ENCODE data around the gene PRDX3. TPM values are rescaled to one million over a fixed set of nuclear protein-coding genes. Genes with fewer than 3 reads are reported as not detected.
A peak's percentile ranks its signal among the peaks of the same experiment; 100 is the strongest.
"Not testable (repeated sequence)": the region's sequence is repeated elsewhere in the genome, so short reads cannot be mapped to it uniquely, and the experiment has no call there.

Gene PRDX3
- total and polyA plus RNA-seq, 7 experiments from 2014 or later: 11.7 to 120 (median 36.7) TPM

GRCh38 chr10:119190954-119191785 is 12.6 kb upstream of the PRDX3 start:
- Histone ChIP-seq H3K27ac (ENCODE audit: low read depth, low read length) (no peak overlapping the region), H3K36me3 (ENCODE audit: control insufficient read depth in 2 of 3, insufficient read depth in 3 of 3, low read length in 3 of 3) (no peaks in the 10 kb centered on the region), H3K9me3 (ENCODE audit: control insufficient read depth in 2 of 3, low read length in 3 of 3) (no peaks in the 10 kb centered on the region), H3K4me3 (ENCODE audit: low read length) (no peak overlapping the region), H3K4me1 (ENCODE audit: control insufficient read depth in 2 of 2, insufficient read depth in 2 of 2, low read length in 2 of 2) (peaks cover 4 to 6% of the 10 kb centered on the region in 2 donors), H3K27me3 (ENCODE audit: control insufficient read depth in 2 of 2, insufficient read depth in 2 of 2, low read length in 2 of 2) (no peaks in the 10 kb centered on the region)
- intact Hi-C loops (cut with micrococcal nuclease): loop anchor here in 1 of 2 donors (1.0 kb wide), 1 partner anchor 12 kb away; no protein-coding TSS in a partner anchor
- ChIA-PET CTCF (interaction anchor here (3.1 kb wide), 1 partner anchor 8 kb away, joined by 22 read pairs; no protein-coding TSS in a partner anchor), POLR2A (interaction anchor here (0.6 kb wide), 1 partner anchor 52 kb away, joined by 3 read pairs; no protein-coding TSS in a partner anchor)
- Mint-ChIP-seq H3K27me3 (no peaks in the 10 kb centered on the region), H3K4me1 (peaks cover 9 to 44% (median 12%) of the 10 kb centered on the region in 7 donors), H3K9me3 (peaks cover 0 to 2% (median 0%) of the 10 kb centered on the region in 11 donors), H3K36me3 (no peaks in the 10 kb centered on the region), H3K27ac (peak overlapping the region in 1 of 9 donors; percentile 60), H3K4me3 (no peak overlapping the region)
- no peak for ATAC-seq
- DNase-seq: no peak

- Histone ChIP-seq H3K27me3 (ENCODE audit: control insufficient read depth in 2 of 2, insufficient read depth in 2 of 2, low read length in 2 of 2) (no peaks in the 10 kb centered on the region), H3K9me3 (ENCODE audit: control insufficient read depth in 2 of 3, low read length in 3 of 3) (no peaks in the 10 kb centered on the region), H3K27ac (ENCODE audit: low read depth, low read length) (no peak overlapping the region), H3K4me3 (ENCODE audit: low read length) (no peak overlapping the region), H3K4me1 (ENCODE audit: control insufficient read depth in 2 of 2, insufficient read depth in 2 of 2, low read length in 2 of 2) (peaks cover 4 to 6% of the 10 kb centered on the region in 2 donors), H3K36me3 (ENCODE audit: control insufficient read depth in 2 of 3, insufficient read depth in 3 of 3, low read length in 3 of 3) (no peaks in the 10 kb centered on the region)
- ATAC-seq (no peak), DNase-seq (no peak)
- H3K4me1 Mint-ChIP-seq: peaks cover 9 to 41% (median 12%) of the 10 kb centered on the region in 7 donors
- H3K36me3 Mint-ChIP-seq: no peaks in the 10 kb centered on the region
- H3K27ac Mint-ChIP-seq: peak overlapping the region in 2 of 9 donors; percentile 12 to 67
- peak overlapping the region in 2 of 10 donors; percentile 30 to 31 for H3K4me3 Mint-ChIP-seq
- ChIA-PET CTCF (interaction anchor here (0.9 to 3.1 kb wide), 3 partner anchors 9 to 289 kb away, joined by 3 to 22 read pairs (median 4); no protein-coding TSS in a partner anchor), POLR2A (interaction anchor here (0.6 to 1.4 kb wide), 3 partner anchors 11 to 25 kb away, joined by 3 to 4 read pairs (median 4); partner anchors contain the start of gene SFXN4)
- peaks cover 0 to 2% (median 0%) of the 10 kb centered on the region in 11 donors for H3K9me3 Mint-ChIP-seq
- intact Hi-C loops (cut with micrococcal nuclease): loop anchor here in 1 of 2 donors (1.0 kb wide), 1 partner anchor 11 kb away; no protein-coding TSS in a partner anchor
- H3K27me3 Mint-ChIP-seq: no peaks in the 10 kb centered on the region
Observed at GRCh38 chr10:119190353-119190752, 11.7 kb upstream of the PRDX3 start.

GRCh38 chr10:119189811-119190282 is 11.2 kb upstream of the PRDX3 start:
- peaks cover 4 to 6% of the 10 kb centered on the region in 2 donors for H3K4me1 ChIP-seq (ENCODE audit: control insufficient read depth in 2 of 2, insufficient read depth in 2 of 2, low read length in 2 of 2)
- no peaks in the 10 kb centered on the region for H3K27me3 Mint-ChIP-seq
- POLR2A ChIA-PET: interaction anchor here (0.6 to 1.4 kb wide), 5 partner anchors 9 to 25 kb away, joined by 3 to 4 read pairs (median 4); partner anchors contain the start of gene SFXN4
- H3K4me3 Mint-ChIP-seq: peak overlapping the region in 1 of 10 donors; percentile 30
- H3K36me3 ChIP-seq (ENCODE audit: control insufficient read depth in 2 of 3, insufficient read depth in 3 of 3, low read length in 3 of 3): no peaks in the 10 kb centered on the region
- H3K36me3 Mint-ChIP-seq: no peaks in the 10 kb centered on the region
- CTCF ChIA-PET: interaction anchor here (0.5 to 3.1 kb wide), 4 partner anchors 9 to 289 kb away, joined by 3 to 22 read pairs (median 4); no protein-coding TSS in a partner anchor
- peaks cover 9 to 37% (median 12%) of the 10 kb centered on the region in 7 donors for H3K4me1 Mint-ChIP-seq
- no peaks in the 10 kb centered on the region for H3K9me3 ChIP-seq (ENCODE audit: control insufficient read depth in 2 of 3, low read length in 3 of 3)
- no peaks in the 10 kb centered on the region for H3K27me3 ChIP-seq (ENCODE audit: control insufficient read depth in 2 of 2, insufficient read depth in 2 of 2, low read length in 2 of 2)
- ATAC-seq (peak; percentile 46), DNase-seq (no peak)
- H3K27ac Mint-ChIP-seq: peak overlapping the region in 1 of 9 donors; percentile 12
- H3K27ac ChIP-seq (ENCODE audit: low read depth, low read length): no peak overlapping the region
- intact Hi-C loops (cut with micrococcal nuclease): loop anchor here in 1 of 2 donors (1.0 kb wide), 1 partner anchor 11 kb away; no protein-coding TSS in a partner anchor
- no peak overlapping the region for H3K4me3 ChIP-seq (ENCODE audit: low read length)
- H3K9me3 Mint-ChIP-seq: peaks cover 0 to 2% (median 0%) of the 10 kb centered on the region in 11 donors

GRCh38 chr10:119183664-119184412 is 5.2 kb upstream of the PRDX3 start:
- H3K36me3 Mint-ChIP-seq: peaks cover 0 to 2% (median 0%) of the 10 kb centered on the region in 5 donors
- intact Hi-C loops (cut with micrococcal nuclease): no loop called here
- no peaks in the 10 kb centered on the region for H3K27me3 ChIP-seq (ENCODE audit: control insufficient read depth in 2 of 2, insufficient read depth in 2 of 2, low read length in 2 of 2)
- ATAC-seq (no peak), DNase-seq (no peak)
- no peak overlapping the region for H3K4me3 ChIP-seq (ENCODE audit: low read length)
- H3K4me1 Mint-ChIP-seq: peaks cover 0 to 17% (median 7%) of the 10 kb centered on the region in 7 donors
- CTCF ChIA-PET: no interaction called here
- peaks cover 0 to 7% of the 10 kb centered on the region in 2 donors for H3K4me1 ChIP-seq (ENCODE audit: control insufficient read depth in 2 of 2, insufficient read depth in 2 of 2, low read length in 2 of 2)
- no peak overlapping the region for H3K27ac ChIP-seq (ENCODE audit: low read depth, low read length)
- H3K27ac Mint-ChIP-seq: peak overlapping the region in 1 of 9 donors; percentile 63
- H3K27me3 Mint-ChIP-seq: no peaks in the 10 kb centered on the region
- H3K36me3 ChIP-seq (ENCODE audit: control insufficient read depth in 2 of 3, insufficient read depth in 3 of 3, low read length in 3 of 3): no peaks in the 10 kb centered on the region
- no peaks in the 10 kb centered on the region for H3K9me3 ChIP-seq (ENCODE audit: control insufficient read depth in 2 of 3, low read length in 3 of 3)
- H3K4me3 Mint-ChIP-seq: no peak overlapping the region
- H3K9me3 Mint-ChIP-seq: no peaks in the 10 kb centered on the region
- POLR2A ChIA-PET: interaction anchor here (0.6 kb wide), 1 partner anchor 342 kb away, joined by 3 read pairs; no protein-coding TSS in a partner anchor

- DNase-seq; H3K27ac ChIP-seq (ENCODE audit: low read depth, low read length); ATAC-seq; H3K27me3 Mint-ChIP-seq; H3K9me3 Mint-ChIP-seq; H3K27ac Mint-ChIP-seq; H3K4me3 ChIP-seq (ENCODE audit: low read length); H3K4me3 Mint-ChIP-seq; intact Hi-C loops (cut with micrococcal nuclease); H3K27me3 ChIP-seq (ENCODE audit: control insufficient read depth in 2 of 2, insufficient read depth in 2 of 2, low read length in 2 of 2); H3K9me3 ChIP-seq (ENCODE audit: control insufficient read depth in 2 of 3, low read length in 3 of 3): not testable (repeated sequence)
- Mint-ChIP-seq H3K4me1 (peaks cover 6 to 39% (median 30%) of the 10 kb centered on the region in 7 donors), H3K36me3 (peaks cover 0 to 10% (median 0%) of the 10 kb centered on the region in 5 donors)
- CTCF ChIA-PET: interaction anchor here (1.4 kb wide), 1 partner anchor 18 kb away, joined by 9 read pairs; no protein-coding TSS in a partner anchor
- H3K36me3 ChIP-seq (ENCODE audit: control insufficient read depth in 2 of 3, insufficient read depth in 3 of 3, low read length in 3 of 3): peaks cover 0 to 13% (median 0%) of the 10 kb centered on the region in 3 experiments
- peaks cover 7 to 13% of the 10 kb centered on the region in 2 donors for H3K4me1 ChIP-seq (ENCODE audit: control insufficient read depth in 2 of 2, insufficient read depth in 2 of 2, low read length in 2 of 2)
- POLR2A ChIA-PET: interaction anchor here (0.6 to 1.0 kb wide), 3 partner anchors 8 to 796 kb away, joined by 3 read pairs; no protein-coding TSS in a partner anchor
Observed at GRCh38 chr10:119180850-119181400, 2.3 kb upstream of the PRDX3 start.

Measured in naive thymus-derived CD4-positive, alpha-beta T cell (primary cell).